Pulmonary artery endothelial cell (primary cell): ENCODE results near the gene RAP2A. TPM values are rescaled to one million over a fixed set of nuclear protein-coding genes. Genes with fewer than 3 reads are reported as not detected.

Experiments
- DNase-seq: peaks from one replicate; pipeline ENCODE4 v3.0.0-alpha.2; 2011; ENCODE audit warnings: low read depth, low spot score
- total RNA-seq: library from RNA; depleted of rRNA; stranded (reverse); fragments of >200 nt; gene quantifications from 2 replicates; pipeline ENCODE4 v1.2.3, GENCODE V29; 2014

Gene RAP2A
- total RNA-seq, 1 donor from 2014 or later: 77.7 TPM

DNA sequence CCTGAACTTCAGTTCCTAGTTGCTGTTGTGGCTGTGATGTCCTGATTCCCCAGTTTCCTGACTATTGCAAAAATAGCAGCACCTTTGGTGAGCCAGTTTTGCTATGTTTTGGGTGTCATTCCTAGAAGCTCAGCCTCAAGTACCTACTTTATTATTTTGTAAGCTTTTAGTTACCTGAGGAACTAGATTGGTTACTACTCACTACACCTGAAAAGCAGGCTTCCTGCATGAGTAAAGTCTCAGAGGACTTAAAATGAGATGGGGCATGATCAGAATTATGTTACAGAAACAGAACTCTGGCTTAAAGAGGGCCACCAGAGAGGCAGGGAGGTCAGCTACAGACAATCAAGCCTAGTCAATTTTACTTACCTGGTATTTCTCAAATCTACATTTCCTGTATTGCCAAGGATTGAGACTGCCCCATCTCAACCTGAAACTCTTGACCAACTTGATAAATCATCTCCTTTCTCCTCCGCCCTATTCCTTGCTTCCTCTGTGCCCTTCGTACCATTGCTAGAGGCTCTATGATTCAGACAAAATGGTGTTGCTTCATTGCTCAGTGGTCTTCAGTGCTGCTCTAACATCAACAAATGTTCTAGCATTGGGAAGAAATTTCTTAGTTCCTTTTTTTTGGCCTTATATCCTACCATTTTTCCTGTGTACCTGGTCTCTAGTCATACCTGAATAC, 58.9 kb downstream of the RAP2A start:
- DNase-seq: no peak

DNA sequence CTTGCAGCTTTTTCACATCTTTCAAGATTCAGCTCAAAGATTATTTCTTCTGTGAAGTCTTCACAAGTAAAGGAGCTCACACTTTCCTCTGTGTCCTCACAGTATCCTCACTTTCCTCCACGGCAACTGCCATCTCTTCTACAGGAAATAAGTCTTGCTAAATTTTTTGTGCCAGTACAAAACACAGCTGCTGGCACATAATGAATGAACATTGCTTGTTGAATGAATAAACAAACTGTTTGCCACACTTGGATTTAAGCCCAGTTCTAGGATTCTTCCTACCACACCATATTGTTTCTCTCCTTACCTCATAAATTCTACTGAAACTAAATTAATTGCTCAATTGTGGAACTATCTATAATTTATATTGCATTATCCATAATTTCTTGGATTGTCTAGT, 59.5 kb downstream of the RAP2A start:
- DNase-seq: no peak

GRCh38 chr13:97495678-97496077, 61.7 kb downstream of the RAP2A start:
- DNase-seq: no peak

DNA sequence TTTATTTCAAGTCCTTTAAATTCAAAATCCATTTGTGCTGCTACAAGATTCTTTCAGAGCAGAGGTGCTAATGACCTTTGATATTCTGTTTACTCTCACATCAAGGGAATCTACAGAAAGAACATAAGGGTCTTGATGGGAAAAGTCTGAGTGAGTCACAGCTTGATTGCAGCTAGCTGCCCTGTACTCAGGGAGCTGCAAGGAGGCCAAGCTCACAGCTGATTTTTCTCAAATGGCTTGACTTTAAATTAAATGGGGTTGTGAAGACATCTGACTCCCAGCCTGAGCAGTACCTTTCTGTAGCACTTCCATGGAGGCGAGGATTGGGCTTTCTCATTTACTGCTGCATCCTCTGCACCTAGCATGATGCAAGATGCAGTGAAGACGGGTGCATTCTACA, 62.5 kb downstream of the RAP2A start:
- no peak for DNase-seq

DNA sequence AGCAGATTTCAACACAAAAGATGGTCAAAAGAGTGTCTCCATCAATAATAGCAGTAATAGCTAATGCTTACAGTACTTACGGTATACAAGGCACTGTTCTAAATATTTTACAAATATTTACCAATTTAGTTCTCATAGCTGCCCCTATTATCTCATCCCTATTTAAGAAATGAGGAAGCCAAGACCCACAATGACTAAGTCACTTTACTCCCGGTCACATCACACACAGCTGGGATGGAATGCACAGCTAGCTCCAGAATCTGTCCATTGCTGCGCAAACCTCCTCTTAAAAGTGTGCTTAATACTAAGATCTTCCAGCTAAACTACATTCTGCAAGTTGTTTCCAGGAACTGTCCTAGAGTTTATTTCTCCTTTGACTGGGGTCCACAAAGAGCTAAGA, 63.4 kb downstream of the RAP2A start:
- DNase-seq: no peak

DNA sequence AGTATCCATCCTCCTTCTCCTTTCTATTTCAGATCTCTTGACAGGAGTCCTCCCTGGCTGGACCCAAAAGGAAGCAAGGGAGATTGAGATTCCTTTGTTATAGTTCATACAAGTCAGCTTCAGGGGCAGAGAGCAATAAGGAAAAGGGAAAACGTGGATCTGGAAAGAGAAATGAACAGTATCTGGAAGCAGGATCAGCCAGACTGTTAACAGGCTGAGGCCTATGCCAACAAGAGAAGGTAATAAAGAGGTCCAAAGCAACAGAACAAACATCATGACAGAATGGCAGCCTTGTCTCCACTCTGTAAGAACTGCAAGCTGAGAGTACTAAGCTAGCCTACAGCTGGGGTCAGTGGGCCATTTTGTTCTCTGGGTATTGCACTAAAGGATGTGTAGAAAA, 64.5 kb downstream of the RAP2A start:
- no peak for DNase-seq

DNA sequence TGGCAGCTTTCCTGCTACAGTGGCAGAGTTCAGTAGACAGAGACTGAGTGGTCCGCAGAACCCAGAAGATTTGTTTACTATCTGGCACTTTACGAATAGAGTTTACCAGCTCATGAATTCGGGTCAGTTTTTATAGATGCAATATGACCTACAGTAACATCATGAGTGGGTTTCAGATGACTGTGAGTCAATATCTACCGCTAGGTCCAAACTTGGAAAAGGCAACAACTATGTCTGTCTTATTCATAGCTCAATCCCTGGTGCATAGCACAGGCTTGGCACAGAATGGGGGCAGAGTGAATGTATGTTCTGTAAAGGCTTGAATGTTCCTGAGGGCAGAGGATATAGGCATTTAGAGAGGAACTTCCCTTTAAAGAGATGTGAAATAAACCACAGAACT, 65.2 kb downstream of the RAP2A start:
- no peak for DNase-seq

DNA sequence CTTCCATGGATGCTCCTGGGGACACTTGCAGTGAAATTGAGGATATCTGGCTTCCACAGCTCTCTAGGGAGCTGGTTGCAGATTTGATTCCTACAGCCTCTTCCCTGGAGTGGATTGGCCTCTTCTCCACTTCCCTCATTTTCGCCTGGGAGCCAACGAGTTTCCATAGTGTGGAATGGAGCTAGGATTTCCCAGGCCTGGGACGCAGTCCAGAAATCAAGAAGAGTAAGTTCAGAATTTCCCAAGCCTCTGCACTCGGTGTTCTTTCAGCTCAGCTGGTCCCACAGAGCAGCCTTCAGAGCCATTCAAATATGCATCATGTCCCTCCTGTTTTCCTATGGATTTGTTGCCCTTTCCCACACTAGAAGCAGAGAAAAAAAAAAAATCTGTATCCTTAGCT, 68.2 kb downstream of the RAP2A start:
- DNase-seq: no peak

DNA sequence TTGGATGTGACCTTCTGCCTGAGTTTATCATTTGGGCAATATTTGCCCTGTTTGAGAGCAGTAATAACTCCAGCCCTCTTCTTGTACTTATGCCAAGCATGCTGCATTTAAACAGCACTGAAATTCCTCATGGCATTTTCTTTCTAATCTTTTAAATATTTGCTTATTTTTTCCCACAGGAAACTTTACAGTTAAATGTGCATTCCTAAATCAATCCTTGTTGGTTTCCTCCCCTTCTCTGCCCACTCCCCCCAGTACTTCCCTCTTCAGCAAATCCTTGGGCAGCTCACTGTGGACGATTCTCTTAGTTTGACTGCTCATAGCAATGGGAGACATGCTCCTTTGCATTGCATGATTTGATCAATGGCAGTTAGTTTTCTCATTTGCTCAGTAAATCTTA, 68.7 kb downstream of the RAP2A start:
- DNase-seq: no peak

DNA sequence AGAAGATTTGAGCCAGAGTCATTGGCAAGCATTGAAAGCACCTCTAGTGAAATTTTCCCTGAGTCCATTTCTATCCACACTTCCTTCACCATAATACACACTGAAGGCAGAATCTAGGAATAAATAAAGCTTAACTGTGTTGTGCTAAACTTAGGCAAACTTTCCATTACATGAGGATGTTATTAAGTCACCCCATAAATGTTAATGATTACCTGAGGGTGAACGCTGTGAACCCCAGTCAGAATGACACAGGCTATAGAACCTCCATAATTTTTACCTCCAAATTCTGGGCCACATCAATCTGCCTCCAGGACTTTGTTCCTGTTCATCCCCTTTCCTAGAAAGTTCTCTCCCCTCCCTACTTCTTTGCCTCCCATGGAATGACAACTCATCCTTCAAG, 71.0 kb downstream of the RAP2A start:
- DNase-seq: no peak

GRCh38 chr13:97506511-97506910, 72.5 kb downstream of the RAP2A start:
- DNase-seq: no peak

- DNase-seq: no peak
Observed at GRCh38 chr13:97512732-97513131, 78.8 kb downstream of the RAP2A start.

DNA sequence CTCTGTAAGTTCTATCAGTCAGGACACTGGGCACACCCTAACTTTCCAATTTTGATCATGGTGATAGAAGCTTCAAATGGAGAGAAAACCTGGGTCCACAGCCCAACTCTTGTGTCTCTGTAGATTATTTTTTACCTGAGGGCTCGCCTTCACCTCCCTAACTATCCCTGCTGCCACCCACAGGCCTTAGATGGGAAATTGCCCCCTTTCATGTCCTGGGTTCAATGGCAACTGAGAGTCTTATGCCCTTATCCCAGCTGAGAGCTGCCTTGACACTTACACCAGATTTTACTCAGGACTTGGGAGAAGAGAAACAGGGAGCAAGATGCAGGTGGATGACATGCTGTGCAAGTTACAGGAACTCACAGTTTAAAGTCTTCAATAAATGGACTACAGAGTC, 81.7 kb downstream of the RAP2A start:
- no peak for DNase-seq

DNA sequence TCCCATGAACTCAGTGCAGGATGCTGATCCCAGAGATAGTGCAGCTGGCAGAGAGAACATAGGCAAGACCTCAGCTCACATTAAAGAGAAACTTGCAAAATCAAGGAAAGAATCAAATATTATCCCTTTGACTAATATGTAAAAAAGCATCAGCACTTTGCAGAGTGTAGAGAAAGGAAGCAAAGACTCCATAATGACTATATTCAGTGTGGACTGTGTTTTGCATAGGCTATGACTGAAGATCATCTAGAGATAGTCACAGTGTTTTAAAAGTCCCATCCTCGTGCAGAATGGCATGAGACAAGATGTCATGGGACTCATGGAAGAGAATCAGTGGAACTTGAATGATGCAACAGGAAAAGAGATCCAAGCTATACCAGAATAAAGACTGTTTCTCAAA, 84.0 kb downstream of the RAP2A start:
- DNase-seq: no peak

Other genes with a start within 250 kb of the RAP2A start
- gene MBNL2, start 211.8 kb upstream of the RAP2A start, total RNA-seq: 50.4 and 76.9 TPM in 2 replicates